COLO668 (cell line): ENCODE data around the gene FBN1.

Experiments
- DNase-seq: peaks from one replicate; lab custom pipeline; 2025; ENCODE audit not compliant: unreplicated experiment; lab: John Stamatoyannopoulos, UW

Gene FBN1

GRCh38 chr15:48652510-48653076 is 7.1 kb upstream of the FBN1 start:
- no peak for DNase-seq

- no peak for DNase-seq
Measured at GRCh38 chr15:48650931-48651330, 5.4 kb upstream of the FBN1 start.

- DNase-seq = no peak
Measured at GRCh38 chr15:48647962-48648361, 2.5 kb upstream of the FBN1 start.

- DNase-seq = no peak
Measured at GRCh38 chr15:48646331-48646730, 822 bp upstream of the FBN1 start.

- peak; percentile 68 for DNase-seq
Measured at GRCh38 chr15:48644827-48645557, 517 bp downstream of the FBN1 start.

GRCh38 chr15:48644467-48644826 is 1.1 kb downstream of the FBN1 start:
- no peak for DNase-seq

- no peak for DNase-seq
Measured at GRCh38 chr15:48643776-48644466, 1.6 kb downstream of the FBN1 start.

GRCh38 chr15:48643206-48643605 is 2.3 kb downstream of the FBN1 start:
- DNase-seq = no peak

- no peak for DNase-seq
Measured at GRCh38 chr15:48642795-48643194, 2.7 kb downstream of the FBN1 start.

GRCh38 chr15:48641416-48641815 is 4.1 kb downstream of the FBN1 start:
- DNase-seq = no peak

- no peak for DNase-seq
Measured at GRCh38 chr15:48638963-48639362, 6.5 kb downstream of the FBN1 start.

- no peak for DNase-seq
Measured at GRCh38 chr15:48637639-48638038, 7.9 kb downstream of the FBN1 start.

GRCh38 chr15:48636511-48636910 is 9.0 kb downstream of the FBN1 start:
- no peak for DNase-seq

- DNase-seq = no peak
Measured at GRCh38 chr15:48634893-48635292, 10.6 kb downstream of the FBN1 start.

- no peak for DNase-seq
Measured at GRCh38 chr15:48634096-48634495, 11.4 kb downstream of the FBN1 start.

GRCh38 chr15:48632651-48633050 is 12.9 kb downstream of the FBN1 start:
- no peak for DNase-seq

GRCh38 chr15:48631176-48631770 is 14.2 kb downstream of the FBN1 start:
- DNase-seq = no peak

- DNase-seq = no peak
Measured at GRCh38 chr15:48630245-48630644, 15.3 kb downstream of the FBN1 start.

- no peak for DNase-seq
Measured at GRCh38 chr15:48628832-48629231, 16.7 kb downstream of the FBN1 start.

- no peak for DNase-seq
Measured at GRCh38 chr15:48627260-48627940, 18.1 kb downstream of the FBN1 start.

- no peak for DNase-seq
Measured at GRCh38 chr15:48625126-48625525, 20.4 kb downstream of the FBN1 start.
